Mesenchymal stem cell (in vitro differentiated cells and primary cell): ENCODE measurements around the gene SPECC1L.

Experiments used
- DNase-seq: peaks from one replicate; pipeline ENCODE4 v3.0.0-alpha.2; 2013
- H2AFZ ChIP-seq: one replicate; pipeline ENCODE4 v1.6.1; 2013; ENCODE audit warnings: low read depth, mild to moderate bottlenecking, control low read depth, inconsistent platforms, low read length, moderate library complexity
- H2AK5ac ChIP-seq: 2 replicates; pipeline ENCODE4 v1.6.1; 2013; ENCODE audit warnings: low read length, moderate library complexity, mild to moderate bottlenecking, inconsistent platforms; ENCODE audit not compliant: severe bottlenecking
- H2BK120ac ChIP-seq: one replicate; pipeline ENCODE4 v1.6.1; 2013; ENCODE audit warnings: low read depth, mild to moderate bottlenecking, inconsistent platforms, low read length, moderate library complexity
- H2BK12ac ChIP-seq, 2 experiments: one replicate each; pipeline ENCODE4 v1.6.1; 2013; ENCODE audit warnings: inconsistent platforms in 2 of 2, low read length in 2 of 2, mild to moderate bottlenecking in 2 of 2, moderate library complexity in 2 of 2, control low read depth in 1 of 2
- H2BK15ac ChIP-seq: one replicate; pipeline ENCODE4 v1.6.1; 2013; ENCODE audit warnings: mild to moderate bottlenecking, low read depth, inconsistent platforms; ENCODE audit not compliant: poor library complexity, severe bottlenecking
- H2BK5ac ChIP-seq: 2 replicates; pipeline ENCODE4 v1.6.1; 2013; ENCODE audit warnings: low read depth, mild to moderate bottlenecking, low read length, control low read depth, inconsistent platforms; ENCODE audit not compliant: poor library complexity, severe bottlenecking
- H3K14ac ChIP-seq, 2 experiments: one replicate each; pipeline ENCODE4 v1.6.1; 2013; ENCODE audit warnings: inconsistent platforms in 2 of 2, low read length in 2 of 2, control low read depth in 1 of 2, mild to moderate bottlenecking in 1 of 2, moderate library complexity in 1 of 2
- H3K18ac ChIP-seq, 2 experiments: one replicate each; pipeline ENCODE4 v1.6.1; 2013; ENCODE audit warnings: inconsistent platforms in 2 of 2, low read length in 2 of 2, control low read depth in 1 of 2, low read depth in 1 of 2, mild to moderate bottlenecking in 1 of 2
- H3K23ac ChIP-seq, 2 experiments: one replicate each; pipeline ENCODE4 v1.6.1; 2013; ENCODE audit warnings: inconsistent platforms in 2 of 2, low read length in 2 of 2, mild to moderate bottlenecking in 2 of 2, moderate library complexity in 2 of 2, control low read depth in 1 of 2
- H3K27ac ChIP-seq: 2 replicates; pipeline ENCODE4 v1.5.1; 2013; ENCODE audit warnings: mild to moderate bottlenecking, moderate library complexity, low read length, control low read depth, inconsistent platforms; ENCODE audit not compliant: poor library complexity, severe bottlenecking
- H3K27me3 ChIP-seq, 2 experiments: 2 replicates each; pipeline versions ENCODE4 v1.6.1 to v1.7.0; 2013; ENCODE audit warnings: low read length in 2 of 2, mild to moderate bottlenecking in 2 of 2, moderate library complexity in 2 of 2, control low read depth in 1 of 2, inconsistent platforms in 1 of 2; ENCODE audit not compliant: control insufficient read depth in 1 of 2, insufficient read depth in 1 of 2
- H3K36me3 ChIP-seq, 2 experiments: 2 replicates each; pipeline versions ENCODE4 v1.6.1 to v1.7.0; 2013; ENCODE audit warnings: low read length in 2 of 2, control low read depth in 1 of 2, inconsistent platforms in 1 of 2, low read depth in 1 of 2, mild to moderate bottlenecking in 1 of 2; ENCODE audit not compliant: insufficient read depth in 2 of 2, control insufficient read depth in 1 of 2
- H3K4ac ChIP-seq, 2 experiments: one replicate each; pipeline ENCODE4 v1.6.1; 2013; ENCODE audit warnings: inconsistent platforms in 2 of 2, low read length in 2 of 2, mild to moderate bottlenecking in 2 of 2, moderate library complexity in 2 of 2, control low read depth in 1 of 2, low read depth in 1 of 2
- H3K4me1 ChIP-seq: 2 replicates; pipeline ENCODE4 v1.6.1; 2013; ENCODE audit warnings: low read depth, low read length, control low read depth; ENCODE audit not compliant: control insufficient read depth, insufficient read depth
- H3K4me2 ChIP-seq: 2 replicates; pipeline ENCODE4 v1.6.1; 2013; ENCODE audit warnings: low read length, mild to moderate bottlenecking, inconsistent platforms; ENCODE audit not compliant: poor library complexity, severe bottlenecking
- H3K4me3 ChIP-seq, 2 experiments: 2 replicates each; pipeline versions ENCODE4 v1.5.1 to v1.7.0; 2013; ENCODE audit warnings: low read length in 2 of 2, mild to moderate bottlenecking in 2 of 2, control low read depth in 1 of 2, low read depth in 1 of 2; ENCODE audit not compliant: insufficient read depth in 1 of 2
- H3K79me1 ChIP-seq: replicated peaks from 2 replicates; pipeline ENCODE4 v1.6.1; 2013; ENCODE audit warnings: mild to moderate bottlenecking, control low read depth, low read length, inconsistent platforms; ENCODE audit not compliant: poor library complexity, severe bottlenecking
- H3K9ac ChIP-seq: 2 replicates; pipeline ENCODE4 v1.7.0; 2013; ENCODE audit warnings: mild to moderate bottlenecking, low read length, moderate library complexity
- H3K9me3 ChIP-seq: 2 replicates; pipeline ENCODE4 v1.7.0; 2013; ENCODE audit warnings: mild to moderate bottlenecking, low read length; ENCODE audit not compliant: control insufficient read depth
- H4K8ac ChIP-seq: one replicate; pipeline ENCODE4 v1.6.1; 2013; ENCODE audit warnings: inconsistent platforms, mild to moderate bottlenecking, low read length, moderate library complexity
- H4K91ac ChIP-seq: one replicate; pipeline ENCODE4 v1.6.1; 2013; ENCODE audit warnings: mild to moderate bottlenecking, low read length, inconsistent platforms
- WGBS: methylation state at CpG from one replicate; pipeline ENCODE4 v1.1.7; 2013; ENCODE audit warnings: mixed read lengths; 5-methylcytosine and 5-hydroxymethylcytosine counted together

SPECC1L gene

DNA sequence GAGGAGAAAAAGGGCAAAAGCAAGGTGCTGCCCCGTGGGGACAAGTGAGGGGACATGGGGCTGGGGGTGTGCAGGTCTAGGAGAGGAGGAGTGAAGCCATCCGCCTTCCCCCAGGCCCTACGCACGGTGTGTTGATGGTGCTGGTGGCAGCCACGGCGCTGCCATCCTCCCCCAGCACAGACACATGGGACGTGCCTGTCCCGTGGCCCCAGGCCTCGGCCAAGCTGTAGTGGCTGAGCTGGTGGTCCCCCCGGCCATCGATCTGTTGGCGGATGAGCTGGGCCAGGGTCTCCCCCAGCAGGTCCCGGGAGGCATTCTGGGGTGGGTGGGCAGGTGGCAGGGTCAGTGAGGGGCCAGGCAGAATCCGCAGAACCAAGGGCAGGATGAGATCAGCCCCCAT, 44.7 kb upstream of the SPECC1L start:
- 95% methylated on average over 14 of the region's 14 CpGs for WGBS
- no peak overlapping the region for H2AFZ ChIP-seq
- no peak overlapping the region for H2BK12ac ChIP-seq
- peaks cover 2% of the 10 kb centered on the region for H3K4me1 ChIP-seq
- no peak overlapping the region for H3K18ac ChIP-seq
- no peak overlapping the region for H4K8ac ChIP-seq
- no peak overlapping the region for H3K14ac ChIP-seq
- H3K36me3 ChIP-seq: peaks cover 16 to 49% of the 10 kb centered on the region in 2 experiments
- no peak overlapping the region for H3K4me3 ChIP-seq
- no peak for DNase-seq
- H2BK15ac ChIP-seq: no peak overlapping the region
- H3K79me1 ChIP-seq: no peaks in the 10 kb centered on the region
- no peak overlapping the region for H2BK120ac ChIP-seq
- no peak overlapping the region for H3K27ac ChIP-seq
- H3K9me3 ChIP-seq: peaks cover 8% of the 10 kb centered on the region
- no peak overlapping the region for H3K9ac ChIP-seq
- H2AK5ac ChIP-seq: no peak overlapping the region
- H3K23ac ChIP-seq: no peak overlapping the region
- no peaks in the 10 kb centered on the region for H3K27me3 ChIP-seq
- H2BK5ac ChIP-seq: no peak overlapping the region
- H3K4me2 ChIP-seq: no peak overlapping the region
- no peak overlapping the region for H3K4ac ChIP-seq
- H4K91ac ChIP-seq: no peak overlapping the region

DNA sequence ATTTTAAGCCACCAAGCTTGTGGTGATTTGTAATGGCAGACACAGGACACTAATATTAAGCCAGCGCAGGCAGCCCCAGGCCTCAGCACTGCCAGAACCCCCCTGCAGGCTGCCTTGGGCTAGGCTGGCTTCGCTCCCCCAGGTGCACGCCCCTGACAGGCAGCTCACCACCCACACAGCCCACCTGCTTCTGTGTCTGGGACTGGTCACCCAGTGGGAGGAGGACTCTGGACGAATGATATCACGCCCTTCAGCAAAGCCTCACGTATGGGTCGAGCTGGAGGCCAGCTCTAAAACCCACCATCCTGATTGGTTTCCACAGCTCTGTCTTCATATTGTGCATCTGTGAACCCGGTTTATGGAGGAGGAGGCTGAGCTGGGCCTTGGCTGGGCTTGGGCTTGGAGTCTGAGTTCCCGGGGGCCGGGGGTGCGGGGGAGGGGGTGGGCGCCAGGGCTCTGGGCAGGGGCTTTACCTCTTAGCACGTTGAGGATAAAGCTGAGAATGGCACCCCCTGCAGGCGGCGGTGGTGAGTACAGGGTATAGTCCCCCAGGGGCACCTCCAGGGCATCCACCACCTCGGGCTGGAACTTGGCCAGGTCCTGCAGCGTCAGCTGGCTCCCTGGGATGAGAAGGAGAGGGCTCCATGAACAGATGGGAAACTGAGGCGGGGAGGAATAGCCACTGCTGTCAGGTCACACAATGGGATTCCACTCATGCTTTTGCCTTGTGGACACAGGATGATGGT, 39.5 kb upstream of the SPECC1L start:
- H2BK12ac ChIP-seq: peak overlapping the region in 1 of 2 experiments; percentile 32
- H3K27me3 ChIP-seq: no peaks in the 10 kb centered on the region
- no peak overlapping the region for H3K4me3 ChIP-seq
- no peak overlapping the region for H3K18ac ChIP-seq
- H2BK15ac ChIP-seq: no peak overlapping the region
- no peak overlapping the region for H2BK120ac ChIP-seq
- H3K79me1 ChIP-seq: no peaks in the 10 kb centered on the region
- H3K36me3 ChIP-seq: peaks cover under 1 to 28% of the 10 kb centered on the region in 2 experiments
- no peak overlapping the region for H3K27ac ChIP-seq
- no peak overlapping the region for H3K4me2 ChIP-seq
- H3K4ac ChIP-seq: no peak overlapping the region
- H3K4me1 ChIP-seq: peaks cover 7% of the 10 kb centered on the region
- no peak overlapping the region for H4K8ac ChIP-seq
- no peak overlapping the region for H2AK5ac ChIP-seq
- H3K9me3 ChIP-seq: no peaks in the 10 kb centered on the region
- no peak overlapping the region for H2AFZ ChIP-seq
- no peak overlapping the region for H4K91ac ChIP-seq
- H2BK5ac ChIP-seq: no peak overlapping the region
- DNase-seq: no peak
- H3K23ac ChIP-seq: no peak overlapping the region
- H3K9ac ChIP-seq: no peak overlapping the region
- H3K14ac ChIP-seq: no peak overlapping the region
- WGBS: 73% methylated on average over 18 of the region's 18 CpGs

DNA sequence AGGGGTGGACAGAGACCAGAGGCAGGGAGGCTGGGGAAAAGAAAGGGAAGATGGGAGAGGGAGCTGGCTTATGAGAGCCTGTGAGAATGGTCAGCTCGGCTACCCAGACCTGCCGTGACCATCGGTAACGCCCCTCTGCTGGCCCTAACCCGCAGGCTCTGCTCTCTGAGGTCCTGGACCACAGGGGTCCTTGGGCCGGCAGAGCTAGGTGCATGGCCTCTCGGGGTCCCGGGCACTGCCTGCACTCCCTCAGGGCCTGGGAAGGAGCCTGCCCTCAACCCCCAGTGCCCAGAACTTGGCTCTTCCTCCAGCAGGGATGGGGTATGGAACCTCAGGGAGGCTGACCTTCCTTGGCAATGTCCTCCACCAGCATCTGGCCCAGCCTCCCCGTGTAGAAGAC, 38.9 kb upstream of the SPECC1L start:
- Histone ChIP-seq H3K23ac (no peak overlapping the region), H4K8ac (peak overlapping the region; percentile 53), H3K36me3 (peaks cover 0 to 22% of the 10 kb centered on the region in 2 experiments), H3K27ac (no peak overlapping the region), H3K14ac (peak overlapping the region in 1 of 2 experiments; percentile 4), H3K9me3 (no peaks in the 10 kb centered on the region), H2BK120ac (no peak overlapping the region), H3K4me3 (no peak overlapping the region), H3K4me1 (peaks cover 7% of the 10 kb centered on the region), H3K79me1 (no peaks in the 10 kb centered on the region), H2BK5ac (no peak overlapping the region), H3K27me3 (no peaks in the 10 kb centered on the region), H2BK15ac (no peak overlapping the region), H3K4ac (no peak overlapping the region), H4K91ac (peak overlapping the region; percentile 43), H3K4me2 (no peak overlapping the region), H3K18ac (no peak overlapping the region), H2AFZ (no peak overlapping the region), H3K9ac (no peak overlapping the region), H2BK12ac (no peak overlapping the region), H2AK5ac (no peak overlapping the region)
- 93% methylated on average over 9 of the region's 9 CpGs for WGBS
- no peak for DNase-seq

DNA sequence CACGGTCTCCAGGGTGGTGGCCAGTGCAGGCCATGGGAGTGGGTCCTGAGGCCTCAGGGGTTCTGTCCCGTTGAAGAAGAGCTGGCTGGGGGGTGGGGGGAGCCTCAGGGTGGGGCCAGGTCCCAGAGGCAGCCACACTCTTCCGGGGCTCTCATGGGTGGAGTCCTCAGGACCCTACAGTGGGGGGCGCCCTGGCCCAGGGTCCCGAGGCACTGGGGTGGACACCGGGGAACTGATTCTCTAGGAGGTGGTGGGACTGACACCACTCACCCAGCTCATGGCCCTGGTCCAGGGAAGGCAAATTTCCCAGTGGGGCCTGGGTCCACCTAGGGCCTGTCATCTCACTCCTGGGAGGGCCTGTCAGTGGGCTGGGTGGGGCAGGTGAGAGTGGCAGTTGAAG, 38.5 kb upstream of the SPECC1L start:
- no peak overlapping the region for H2BK120ac ChIP-seq
- H3K79me1 ChIP-seq: no peaks in the 10 kb centered on the region
- 97% methylated on average over 6 of the region's 6 CpGs for WGBS
- H3K27ac ChIP-seq: no peak overlapping the region
- H3K36me3 ChIP-seq: peaks cover 0 to 18% of the 10 kb centered on the region in 2 experiments
- H2BK5ac ChIP-seq: no peak overlapping the region
- peak overlapping the region in 1 of 2 experiments; percentile 4 for H3K14ac ChIP-seq
- H3K18ac ChIP-seq: no peak overlapping the region
- no peak overlapping the region for H2BK15ac ChIP-seq
- H4K91ac ChIP-seq: no peak overlapping the region
- no peak for DNase-seq
- H3K4ac ChIP-seq: no peak overlapping the region
- peak overlapping the region; percentile 53 for H4K8ac ChIP-seq
- H2AK5ac ChIP-seq: no peak overlapping the region
- H3K23ac ChIP-seq: no peak overlapping the region
- H3K9me3 ChIP-seq: no peaks in the 10 kb centered on the region
- no peaks in the 10 kb centered on the region for H3K27me3 ChIP-seq
- H3K4me1 ChIP-seq: peaks cover 7% of the 10 kb centered on the region
- no peak overlapping the region for H3K9ac ChIP-seq
- no peak overlapping the region for H3K4me3 ChIP-seq
- no peak overlapping the region for H3K4me2 ChIP-seq
- H2BK12ac ChIP-seq: no peak overlapping the region
- no peak overlapping the region for H2AFZ ChIP-seq
